HG02763 (cell line): ENCODE results near the gene HOXC5.

Experiments used
- ATAC-seq: cut with Tn5 transposase; IDR thresholded peaks from one replicate; pipeline ENCODE4 v1.9.1; 2021; ENCODE audit warnings: mild to moderate bottlenecking, moderate library complexity; ENCODE audit not compliant: unreplicated experiment

The HOXC5 gene

DNA sequence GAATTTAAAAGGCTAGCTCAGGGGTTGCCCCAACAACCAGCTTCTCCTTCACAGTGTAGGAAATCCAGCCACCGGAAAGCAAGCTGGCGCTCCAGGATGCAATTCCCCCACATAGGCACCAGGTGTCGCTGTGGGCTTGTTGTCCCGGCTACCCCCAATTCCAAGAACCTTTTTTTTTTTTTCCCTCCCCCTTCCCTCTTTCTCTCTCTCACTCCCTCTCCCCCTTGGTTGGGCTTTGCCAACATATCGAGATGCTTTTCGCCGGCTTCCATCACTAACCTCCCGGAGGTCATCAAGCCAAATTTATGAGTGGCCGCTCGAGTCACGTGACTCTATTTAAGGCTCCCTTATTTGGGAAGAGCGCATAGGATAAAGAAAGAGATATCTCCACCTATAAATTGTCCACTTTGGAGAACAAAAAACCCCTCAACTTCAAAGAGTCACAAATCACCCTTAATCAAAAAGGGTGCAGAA is at the start of gene HOXC5:
HOXC5 (plus strand) TSS at position 424 of the 474 bp plus-strand sequence. CDS start 73 bp downstream, outside the sequence.
- ATAC-seq, result no peak

DNA sequence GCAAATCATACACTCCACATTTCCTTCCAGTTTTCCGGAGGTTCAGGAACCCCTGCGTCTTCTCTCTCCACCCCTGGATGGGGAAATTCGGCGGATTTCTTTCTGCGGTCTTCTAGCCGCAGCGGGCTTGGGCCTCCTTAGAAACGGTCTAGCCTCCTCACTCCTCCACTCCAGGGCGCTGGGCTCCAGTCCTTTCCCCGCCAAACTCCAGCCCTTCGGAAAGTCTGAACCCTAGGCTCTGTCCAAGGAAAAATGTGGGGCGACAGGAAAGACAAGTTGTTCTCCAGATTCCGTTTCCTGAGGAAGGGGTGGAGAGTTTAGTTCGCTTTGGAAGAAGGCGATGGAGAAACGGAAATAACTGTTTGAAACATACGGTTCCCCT is 49.3 kb upstream of the HOXC5 start:
- no peak for ATAC-seq

DNA sequence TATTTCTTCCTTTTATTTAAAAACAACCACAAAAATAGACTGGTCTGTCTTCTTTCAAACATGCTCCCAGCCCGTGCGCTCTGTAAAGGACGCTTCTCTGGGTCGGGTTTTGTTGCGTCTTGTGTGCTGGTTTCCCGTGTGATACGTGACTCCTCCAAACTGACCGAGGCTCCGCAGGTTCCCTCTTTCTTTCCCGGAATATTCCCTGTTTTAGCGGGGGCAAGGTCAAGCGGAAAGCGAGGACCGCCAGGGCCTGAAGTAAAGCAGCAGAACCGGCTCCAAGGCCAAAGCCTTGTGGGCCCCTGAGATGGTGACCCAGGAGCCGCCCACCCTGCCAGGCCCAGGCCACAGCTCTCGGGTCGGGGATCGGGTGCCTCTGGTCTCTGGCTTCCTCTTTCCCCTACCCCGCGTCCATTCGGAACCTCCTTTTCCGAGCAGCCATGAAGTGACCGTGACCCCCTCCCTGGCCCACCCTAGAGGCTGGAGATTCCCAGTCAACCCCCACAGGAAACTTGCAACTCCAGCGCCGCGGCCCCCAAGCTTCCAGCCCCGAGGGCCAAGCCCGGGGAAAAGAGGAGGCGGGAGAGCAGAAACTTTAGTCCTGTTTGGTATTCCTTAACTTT is 48.8 kb upstream of the HOXC5 start:
- no peak for ATAC-seq

DNA sequence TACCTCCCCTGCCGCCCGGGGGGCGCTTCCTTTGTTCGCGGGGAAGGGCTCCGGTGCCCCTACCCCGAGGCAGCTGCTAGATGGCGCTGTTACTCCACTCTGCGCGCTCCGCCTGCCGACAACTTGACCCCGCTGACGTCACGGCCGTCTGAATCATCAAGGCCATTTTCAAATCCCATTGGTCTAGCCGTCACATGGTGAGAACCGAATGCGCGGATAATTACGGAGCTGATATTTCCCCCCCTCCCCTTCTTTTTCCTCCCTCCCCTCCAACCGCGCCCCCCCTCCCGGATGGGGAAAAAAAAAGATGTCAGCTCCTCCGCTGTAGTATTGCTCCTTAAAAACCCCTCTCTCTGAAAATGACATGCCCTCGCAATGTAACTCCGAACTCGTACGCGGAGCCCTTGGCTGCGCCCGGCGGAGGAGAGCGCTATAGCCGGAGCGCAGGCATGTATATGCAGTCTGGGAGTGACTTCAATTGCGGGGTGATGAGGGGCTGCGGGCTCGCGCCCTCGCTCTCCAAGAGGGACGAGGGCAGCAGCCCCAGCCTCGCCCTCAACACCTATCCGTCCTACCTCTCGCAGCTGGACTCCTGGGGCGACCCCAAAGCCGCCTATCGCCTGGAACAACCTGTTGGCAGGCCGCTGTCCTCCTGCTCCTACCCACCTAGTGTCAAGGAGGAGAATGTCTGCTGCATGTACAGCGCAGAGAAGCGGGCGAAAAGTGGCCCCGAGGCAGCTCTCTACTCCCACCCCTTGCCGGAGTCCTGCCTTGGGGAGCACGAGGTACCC is 47.8 kb upstream of the HOXC5 start, which contains the start of gene HOXC10:
HOXC10 (plus strand) TSS at position 246 of the 791 bp plus-strand sequence; CDS start at position 360, 114 bp downstream.
- ATAC-seq, result no peak

DNA sequence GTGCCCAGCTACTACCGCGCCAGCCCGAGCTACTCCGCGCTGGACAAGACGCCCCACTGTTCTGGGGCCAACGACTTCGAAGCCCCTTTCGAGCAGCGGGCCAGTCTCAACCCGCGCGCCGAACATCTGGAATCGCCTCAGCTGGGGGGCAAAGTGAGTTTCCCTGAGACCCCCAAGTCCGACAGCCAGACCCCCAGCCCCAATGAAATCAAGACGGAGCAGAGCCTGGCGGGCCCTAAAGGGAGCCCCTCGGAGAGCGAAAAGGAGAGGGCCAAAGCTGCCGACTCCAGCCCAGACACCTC is 47.2 kb upstream of the HOXC5 start:
- ATAC-seq, result no peak

DNA sequence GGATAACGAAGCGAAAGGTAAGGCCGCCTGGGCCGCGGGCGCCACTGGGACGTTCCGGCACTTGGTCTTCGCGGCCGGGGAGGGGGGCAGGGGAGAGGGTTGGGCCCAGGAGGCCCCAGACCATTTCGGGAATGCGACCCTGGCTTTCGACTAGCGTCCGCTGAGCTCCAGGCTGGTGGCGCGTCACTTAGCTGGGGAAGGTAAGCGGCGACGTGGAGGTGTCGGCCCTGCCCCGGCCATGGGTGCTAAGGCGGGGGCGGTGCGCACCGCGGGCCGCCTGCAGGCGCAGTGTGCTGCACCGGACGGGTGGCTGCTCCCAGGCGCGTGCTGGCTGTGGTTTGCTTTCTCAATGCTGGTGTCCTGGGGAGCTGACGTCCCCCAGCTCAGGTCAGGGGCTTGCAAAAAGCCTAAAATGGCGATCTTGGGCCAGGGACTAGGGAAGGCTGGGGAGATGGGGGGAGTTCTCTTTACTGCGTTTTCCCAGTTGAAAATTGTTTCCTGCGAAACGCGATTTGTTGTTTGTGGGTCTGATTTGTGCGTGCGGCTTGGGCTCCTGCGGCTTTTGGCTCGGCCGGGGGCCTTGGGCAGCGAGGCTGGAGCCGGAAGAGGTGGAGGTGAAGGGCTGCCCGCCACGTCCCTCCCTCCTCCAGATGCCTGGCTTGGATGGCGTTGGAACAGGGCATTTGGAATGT is 46.7 kb upstream of the HOXC5 start:
- ATAC-seq, result no peak

DNA sequence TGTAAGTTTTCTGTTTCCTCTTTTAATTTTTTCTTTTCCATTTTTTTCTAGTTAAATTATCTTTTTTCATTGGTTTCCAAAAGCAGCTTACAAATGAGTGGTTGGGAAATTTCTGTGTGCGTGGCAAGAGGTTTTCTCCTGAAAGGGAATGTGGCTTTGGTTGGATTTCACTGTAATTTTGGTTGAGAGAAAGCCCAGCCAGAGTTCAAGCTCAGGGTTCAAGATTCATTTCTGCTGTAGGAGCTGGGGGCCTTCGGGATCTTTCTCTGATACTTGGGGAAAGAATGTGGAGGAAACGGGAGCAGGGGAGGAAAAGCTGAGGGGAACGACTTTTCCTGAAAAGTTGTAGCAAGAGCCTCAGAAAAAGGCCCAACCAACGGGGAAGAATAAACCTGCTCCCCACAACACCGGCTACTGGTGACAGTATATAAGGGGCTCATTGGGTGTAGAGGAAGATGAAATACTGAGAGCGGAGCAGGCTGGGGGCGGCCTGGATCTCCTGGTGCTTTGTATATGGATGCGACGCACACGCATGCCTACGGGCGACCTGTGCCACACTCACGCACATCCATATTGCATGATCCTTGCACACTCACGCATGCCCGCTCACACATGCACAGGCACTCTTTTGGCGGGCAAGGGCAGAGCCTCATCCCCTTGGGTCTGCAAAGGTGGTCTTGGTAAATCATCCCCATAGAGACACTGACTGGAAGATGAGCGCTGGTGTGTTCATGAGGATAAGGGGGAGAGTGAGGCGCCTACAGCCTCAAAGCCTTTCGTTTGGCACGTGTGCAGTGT is 46.0 kb upstream of the HOXC5 start:
- no peak for ATAC-seq

DNA sequence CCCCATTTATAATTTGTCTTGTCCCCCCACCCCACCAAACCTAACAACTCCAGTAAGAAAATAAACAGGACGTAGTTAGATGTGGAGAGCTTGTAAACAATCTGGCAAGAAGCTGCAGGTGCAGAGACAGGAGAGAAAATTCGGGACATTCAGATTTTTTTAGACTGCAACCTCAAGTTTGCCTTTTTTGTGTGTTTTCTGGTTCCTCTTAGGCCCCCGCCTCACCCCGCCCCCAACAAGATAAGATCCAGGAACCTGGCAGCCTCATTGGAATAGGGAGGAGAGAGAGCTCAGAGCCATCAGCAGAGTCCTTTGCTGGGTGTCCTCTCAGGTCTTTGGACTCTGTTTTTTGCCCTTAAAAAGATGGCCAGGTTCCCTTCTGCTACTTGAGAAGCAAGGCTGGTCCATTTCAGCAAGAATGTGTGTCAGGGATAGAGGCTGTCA is 45.0 kb upstream of the HOXC5 start:
- no peak for ATAC-seq

DNA sequence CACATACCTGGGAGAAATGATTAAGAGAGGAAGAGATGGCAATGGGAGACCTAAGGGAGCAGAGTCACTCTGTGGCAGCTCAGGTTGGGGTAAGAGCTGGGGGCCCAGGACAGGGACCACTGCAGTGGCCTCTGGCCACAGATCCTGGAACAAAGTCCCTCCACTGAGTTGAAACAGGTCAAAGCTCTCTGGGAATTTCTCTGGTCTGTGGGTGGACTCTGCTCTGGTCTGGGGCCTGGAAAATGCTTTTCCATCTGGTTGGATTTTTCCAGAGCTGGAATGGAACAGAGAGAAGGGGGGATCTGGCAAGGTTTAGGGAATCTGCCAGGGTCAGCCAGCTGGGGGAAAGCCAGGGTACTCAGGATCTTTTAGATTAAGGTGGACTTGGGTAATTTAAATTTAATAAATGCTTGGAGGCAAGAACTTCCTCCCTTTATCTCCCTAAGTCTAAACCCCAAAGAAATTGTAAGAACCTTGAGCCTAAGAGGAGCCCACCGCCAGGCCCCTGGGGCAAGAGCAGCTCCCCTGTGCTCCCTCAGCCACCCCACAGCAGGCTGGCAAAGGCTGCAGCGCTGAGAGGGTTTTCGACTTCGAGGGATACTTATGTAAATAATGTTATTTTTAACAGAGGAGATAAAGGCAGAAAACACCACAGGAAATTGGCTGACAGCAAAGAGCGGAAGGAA is 44.2 kb upstream of the HOXC5 start:
- ATAC-seq, result no peak

DNA sequence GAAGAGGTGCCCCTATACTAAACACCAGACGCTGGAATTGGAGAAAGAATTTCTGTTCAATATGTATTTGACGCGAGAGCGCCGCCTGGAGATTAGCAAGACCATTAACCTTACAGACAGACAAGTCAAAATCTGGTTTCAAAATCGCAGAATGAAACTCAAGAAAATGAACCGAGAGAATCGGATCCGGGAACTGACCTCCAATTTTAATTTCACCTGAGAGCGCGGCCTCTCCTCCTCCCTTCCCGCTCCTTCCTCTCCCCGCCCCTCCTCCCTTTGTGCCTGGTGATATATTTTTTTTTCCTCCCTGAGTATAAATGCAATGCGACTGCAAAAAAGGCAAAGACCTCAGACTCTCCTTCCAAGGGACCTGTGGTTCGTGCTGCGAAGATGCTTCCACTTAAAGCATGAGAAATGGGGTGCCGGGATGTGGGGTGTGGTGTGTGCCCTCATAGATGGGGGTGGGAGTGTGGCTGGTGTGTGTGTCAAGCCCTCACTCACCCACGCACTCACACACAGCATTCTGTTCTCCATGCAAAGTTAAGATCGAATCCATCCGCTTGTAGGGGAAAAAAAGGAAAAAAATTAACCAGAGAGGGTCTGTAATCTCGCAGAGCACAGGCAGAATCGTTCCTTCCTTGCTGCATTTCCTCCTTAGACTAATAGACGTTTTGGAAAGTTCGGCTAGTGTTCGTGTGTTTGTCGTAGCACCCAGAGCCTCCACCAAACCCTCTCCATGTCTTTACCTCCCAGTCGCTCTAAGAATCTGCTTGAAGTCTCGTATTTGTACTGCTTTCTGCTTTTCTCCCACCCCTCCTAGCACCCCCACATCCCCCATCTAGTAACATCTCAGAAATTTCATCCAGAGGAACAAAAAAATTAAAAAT is 43.4 kb upstream of the HOXC5 start:
- no peak for ATAC-seq

DNA sequence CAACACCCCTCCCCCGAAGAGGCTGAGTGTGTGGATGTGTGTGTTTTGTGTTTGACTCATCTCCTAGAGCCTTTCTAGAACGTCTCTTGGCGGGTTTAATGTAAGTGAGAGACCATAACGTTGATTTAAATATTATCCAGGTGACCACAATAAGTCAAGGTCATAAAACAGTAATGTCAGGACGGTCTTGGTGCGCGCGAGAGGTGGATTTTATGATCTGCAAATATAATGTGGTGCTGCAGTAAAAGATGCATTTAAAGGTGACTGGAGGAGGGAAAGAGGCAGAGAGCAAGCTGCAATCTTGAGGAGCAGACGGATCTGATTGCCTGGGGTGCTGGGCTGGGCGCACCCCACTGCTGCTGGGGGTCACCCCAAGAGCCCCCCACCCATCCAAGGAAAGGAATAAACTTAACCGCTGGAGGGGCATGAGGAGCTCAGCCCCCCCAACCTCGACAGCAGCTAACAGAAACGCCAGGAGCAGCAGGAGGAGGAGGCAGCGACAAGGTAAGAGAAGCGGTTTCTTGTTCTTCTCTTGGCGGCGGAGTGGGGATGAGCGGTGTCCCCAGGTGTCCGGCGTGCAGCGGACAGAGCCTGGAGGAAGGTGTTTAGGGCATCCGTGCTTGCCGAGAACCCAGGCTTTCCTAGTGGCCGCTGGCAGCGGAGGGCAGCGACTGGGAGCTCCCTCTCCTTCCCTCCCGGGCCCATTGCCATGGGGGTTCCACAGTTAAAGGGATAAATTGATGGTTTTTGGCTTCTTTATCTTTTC is 42.4 kb upstream of the HOXC5 start:
- ATAC-seq, result no peak

DNA sequence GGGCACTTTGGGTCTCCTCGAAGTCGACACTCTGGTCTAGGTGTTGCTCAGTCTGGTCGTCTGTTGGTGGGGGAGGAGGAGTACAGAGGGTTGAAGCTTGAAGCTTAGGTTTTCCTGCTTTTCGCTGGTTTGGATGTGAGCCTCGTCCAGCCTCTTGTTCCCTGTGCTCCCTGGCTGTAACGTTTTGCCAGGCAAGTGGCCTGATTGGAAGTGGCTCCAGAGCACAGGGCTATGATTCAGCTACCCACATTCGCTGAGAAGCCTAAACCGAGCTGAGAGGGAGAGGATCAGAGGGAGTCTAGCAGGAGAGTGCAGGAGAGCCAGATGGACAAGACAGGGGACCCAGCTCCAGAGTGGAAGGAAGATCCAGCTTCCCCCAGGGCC is 41.8 kb upstream of the HOXC5 start:
- ATAC-seq, result no peak

DNA sequence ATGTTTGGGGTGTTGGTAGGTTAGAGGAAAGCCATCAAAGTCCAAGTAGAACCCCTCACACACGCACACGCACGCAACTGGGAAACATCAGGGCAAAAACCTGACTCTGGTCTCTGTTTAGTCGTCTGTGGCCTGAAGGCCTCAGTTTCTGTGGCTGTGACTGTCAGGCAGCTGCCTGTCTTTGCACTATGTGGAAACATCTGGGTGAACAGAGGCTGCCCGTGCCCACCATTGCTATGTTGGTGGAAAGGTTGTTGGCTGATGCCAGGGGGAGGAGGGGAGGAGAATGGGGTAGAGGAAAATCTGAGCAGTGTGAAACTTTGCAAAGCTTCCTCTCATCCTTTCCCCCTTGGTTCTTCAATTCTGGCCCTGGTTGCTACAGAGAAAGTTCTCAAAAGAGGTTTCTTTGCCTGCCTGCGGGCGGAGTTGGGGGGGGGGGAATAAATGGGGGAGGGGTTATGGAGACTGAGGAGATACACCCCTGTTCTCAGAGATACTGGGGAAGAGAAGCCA is 40.4 kb upstream of the HOXC5 start:
- no peak for ATAC-seq

DNA sequence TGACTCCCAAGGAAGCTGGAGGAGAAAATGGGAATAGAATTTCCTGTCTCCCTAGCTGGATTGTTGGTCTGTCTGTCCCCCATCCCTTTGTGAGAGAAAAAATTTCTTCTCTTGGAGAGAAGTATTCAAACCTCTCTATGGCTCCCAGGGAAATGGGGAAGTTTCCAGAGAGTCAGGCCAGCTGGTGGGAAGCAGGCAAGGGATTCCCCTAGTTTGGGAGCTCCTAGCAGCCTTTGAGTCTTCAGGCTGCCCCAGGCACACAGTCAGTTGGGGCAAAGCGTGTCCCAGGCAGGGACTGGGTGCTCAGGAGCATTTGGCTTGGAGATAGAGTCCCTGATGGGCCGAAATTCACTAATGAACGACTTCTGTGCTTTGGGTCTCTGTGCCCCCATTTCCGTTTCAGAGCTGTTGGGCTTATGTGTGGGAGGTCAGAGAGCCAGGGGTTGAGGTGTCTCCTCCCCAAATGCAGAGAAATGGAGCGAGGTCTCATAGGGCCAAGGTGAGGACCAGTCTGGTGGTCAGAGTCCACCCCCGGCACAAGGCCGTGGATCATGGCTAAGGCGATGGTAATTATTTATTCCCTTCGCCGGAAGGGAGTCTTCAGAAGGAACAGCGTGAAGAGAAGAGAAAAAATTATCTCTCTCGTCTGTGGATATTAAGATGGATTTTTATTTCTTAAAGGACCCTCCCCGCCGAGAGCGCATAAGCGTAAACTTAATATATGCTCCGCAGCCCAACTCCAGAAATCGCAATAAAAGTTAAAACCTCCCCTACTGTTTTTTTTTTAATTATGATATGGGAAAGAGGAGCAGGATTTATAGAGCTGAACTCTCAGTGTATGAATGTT is 39.5 kb upstream of the HOXC5 start:
- ATAC-seq, result no peak

DNA sequence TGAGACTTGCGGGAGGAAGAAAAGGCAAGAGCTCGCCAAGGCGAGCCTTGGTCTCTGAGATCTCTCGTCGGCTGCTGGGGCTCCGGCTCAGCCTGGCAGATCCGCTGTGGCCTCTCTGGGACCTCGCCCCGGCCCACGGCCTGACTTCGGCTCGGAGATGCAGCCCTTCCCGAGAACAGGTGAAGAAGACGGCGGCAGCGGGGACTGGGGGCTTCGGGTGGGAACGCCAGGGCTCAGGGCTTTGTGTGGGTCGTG is 38.9 kb upstream of the HOXC5 start:
- no peak for ATAC-seq

DNA sequence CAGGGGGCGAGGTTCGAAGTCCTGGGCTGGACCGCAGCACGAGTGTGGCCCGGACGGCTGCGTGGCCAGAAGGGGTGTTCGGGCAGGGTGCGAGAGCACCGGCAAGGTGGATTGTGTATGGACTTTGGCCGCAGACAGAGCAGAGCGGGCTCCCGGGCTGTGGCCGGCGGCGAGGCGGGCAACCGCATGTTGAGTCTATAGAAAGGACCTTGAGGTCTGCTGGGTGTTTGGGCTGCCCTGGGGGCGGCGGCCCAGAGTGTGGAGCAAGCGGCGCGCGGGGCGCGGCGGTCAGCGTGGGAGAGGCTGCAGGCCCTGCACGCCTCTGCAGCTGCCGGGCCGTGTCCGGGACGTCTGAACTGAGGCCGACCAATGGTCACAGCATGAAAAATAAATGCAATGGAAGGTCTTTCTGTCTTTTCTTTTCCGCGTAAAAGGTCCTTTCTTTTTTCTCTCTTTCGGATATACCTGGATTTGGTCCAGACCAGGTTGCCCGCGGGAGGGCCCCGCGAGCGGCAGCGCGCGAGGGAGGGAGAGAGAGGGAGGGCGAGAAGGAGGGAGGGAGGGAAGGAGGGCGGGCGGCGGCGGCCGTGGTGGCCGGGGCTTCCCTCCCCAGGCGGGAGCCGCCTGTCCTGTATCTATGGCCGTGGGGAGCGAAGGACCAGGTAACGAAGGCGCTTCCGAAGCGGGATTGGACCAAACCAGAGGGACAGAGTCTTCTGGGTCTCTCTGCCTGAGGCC is 38.4 kb upstream of the HOXC5 start:
- ATAC-seq, result no peak

DNA sequence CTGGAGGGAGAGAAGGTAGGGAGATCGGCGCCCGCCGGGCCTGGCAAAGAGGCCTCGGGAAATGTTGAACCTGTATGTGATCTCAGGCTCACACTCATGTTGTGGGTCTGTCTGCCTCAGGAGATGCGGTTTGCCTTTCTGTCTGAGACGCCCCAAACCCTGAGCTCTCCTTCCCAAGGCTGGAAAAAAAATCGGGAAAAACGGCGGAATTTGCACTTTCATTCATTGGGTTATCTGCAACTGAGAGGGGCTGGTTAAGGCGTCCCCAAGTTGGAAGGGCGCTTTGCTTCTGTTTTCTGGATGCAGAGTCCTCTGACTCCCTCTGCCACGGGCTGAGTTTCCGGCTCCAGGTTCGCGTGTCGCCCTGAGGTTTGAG is 37.9 kb upstream of the HOXC5 start:
- ATAC-seq, result no peak
